GM18505 (cell line): ENCODE data around the gene CDH23.

Experiments used
- ATAC-seq: cut with Tn5 transposase; IDR thresholded peaks from one replicate; pipeline ENCODE4 v1.9.1; 2021; ENCODE audit not compliant: unreplicated experiment
- POLR2A ChIP-seq: IDR thresholded peaks from 4 replicates; pipeline ENCODE4 v1.6.1; 2011; ENCODE audit warnings: borderline replicate concordance; ENCODE audit not compliant: insufficient read depth, insufficient read length; ENCODE audit errors: extremely low read depth

Gene CDH23

GRCh38 chr10:71633920-71634319 lies 237.2 kb downstream of the CDH23 start:
- ATAC-seq = no peak
- TF ChIP-seq POLR2A = no peak

- TF ChIP-seq POLR2A = no peak
- ATAC-seq = no peak
Measured at GRCh38 chr10:71634531-71635164, 237.9 kb downstream of the CDH23 start.

GRCh38 chr10:71635251-71635866 lies 238.6 kb downstream of the CDH23 start:
- ATAC-seq = no peak
- TF ChIP-seq POLR2A = no peak

- no peak for TF ChIP-seq POLR2A
- no peak for ATAC-seq
Measured at GRCh38 chr10:71635867-71636266, 239.1 kb downstream of the CDH23 start.

- no peak for TF ChIP-seq POLR2A
- no peak for ATAC-seq
Measured at GRCh38 chr10:71636588-71636987, 239.9 kb downstream of the CDH23 start.

- ATAC-seq = no peak
- TF ChIP-seq POLR2A = no peak
Measured at GRCh38 chr10:71637305-71637704, 240.6 kb downstream of the CDH23 start.

- TF ChIP-seq POLR2A = no peak
- no peak for ATAC-seq
Measured at GRCh38 chr10:71638064-71638821, 241.5 kb downstream of the CDH23 start.

- no peak for TF ChIP-seq POLR2A
- no peak for ATAC-seq
Measured at GRCh38 chr10:71638822-71639719, 242.4 kb downstream of the CDH23 start.

- TF ChIP-seq POLR2A = no peak
- no peak for ATAC-seq
Measured at GRCh38 chr10:71640607-71641006, 243.9 kb downstream of the CDH23 start.

- TF ChIP-seq POLR2A = no peak
- no peak for ATAC-seq
Measured at GRCh38 chr10:71641449-71641848, 244.7 kb downstream of the CDH23 start.

- ATAC-seq = no peak
- TF ChIP-seq POLR2A = no peak
Measured at GRCh38 chr10:71641986-71642385, 245.3 kb downstream of the CDH23 start.

- no peak for TF ChIP-seq POLR2A
- ATAC-seq = no peak
Measured at GRCh38 chr10:71643904-71644303, 247.2 kb downstream of the CDH23 start.
